ENCODE results near the gene ADSL.
"Not testable (repeated sequence)": the region's sequence is repeated elsewhere in the genome, so short reads cannot be mapped to it uniquely, and the experiment has no call there.

DNA sequence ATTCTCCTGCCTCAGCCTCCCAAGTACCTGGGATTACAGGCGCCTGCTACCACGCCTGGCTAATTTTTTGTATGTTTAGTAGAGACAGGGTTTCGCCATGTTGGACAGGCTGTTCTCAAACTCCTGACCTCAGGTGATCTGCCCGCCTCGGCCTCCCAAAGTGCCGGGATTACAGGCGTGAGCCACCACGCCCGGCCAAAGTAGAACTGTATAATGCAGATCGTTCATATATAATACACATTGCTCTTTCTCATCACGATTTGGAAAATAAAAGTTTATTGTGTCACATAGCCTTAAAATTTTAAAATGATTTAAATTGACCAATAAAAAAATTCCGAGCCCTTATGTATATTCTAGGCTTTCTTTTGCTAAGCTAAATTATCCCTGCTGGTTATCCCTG, 34.7 kb upstream of the ADSL start:
- not testable (repeated sequence) for TF ChIP-seq POLR2A, CTCF (IDR thresholded peaks at IDR 0.05)
